T-helper 1 cell treated with Interleukin-12 subunit alpha and Interleukin-12 subunit beta and Interleukin-4 antibody, amounts not matched to agents 30 μg/mL and 1 μg/mL, for 36 hours (primary cell): ENCODE measurements around the gene MS4A8.
"Not testable (repeated sequence)": the region's sequence is repeated elsewhere in the genome, so short reads cannot be mapped to it uniquely, and the experiment has no call there.

Experiments
- H3K27ac Mint-ChIP-seq: one replicate; pipeline ENCODE4 v1.8.0; 2021; ENCODE audit warnings: mild to moderate bottlenecking, mixed read lengths
- H3K27me3 Mint-ChIP-seq: one replicate; pipeline ENCODE4 v1.8.0; 2021; ENCODE audit warnings: low read depth, mixed read lengths
- H3K36me3 Mint-ChIP-seq: one replicate; pipeline ENCODE4 v1.8.0; 2021; ENCODE audit warnings: low read depth, mixed read lengths
- H3K4me1 Mint-ChIP-seq: one replicate; pipeline ENCODE4 v1.8.0; 2021; ENCODE audit warnings: low read depth, mixed read lengths
- H3K4me3 Mint-ChIP-seq: one replicate; pipeline ENCODE4 v1.8.0; 2021; ENCODE audit warnings: mild to moderate bottlenecking, moderate library complexity, mixed read lengths
- H3K9me3 Mint-ChIP-seq: one replicate; pipeline ENCODE4 v1.8.0; 2021; ENCODE audit warnings: mixed read lengths

Gene MS4A8

GRCh38 chr11:60699284-60699691 lies at the start of gene MS4A8:
Gene MS4A8 (plus strand): TSS chr11:60699612. CDS start chr11:60700861, 1,249 bp downstream.
- no peaks in the 10 kb centered on the region for H3K36me3 Mint-ChIP-seq
- H3K27ac Mint-ChIP-seq = no peak within 1 kb of the TSS
- no peaks in the 10 kb centered on the region for H3K27me3 Mint-ChIP-seq
- H3K9me3 Mint-ChIP-seq = no peaks in the 10 kb centered on the region
- no peaks in the 10 kb centered on the region for H3K4me1 Mint-ChIP-seq
- no peak within 1 kb of the TSS for H3K4me3 Mint-ChIP-seq

GRCh38 chr11:60657888-60658287 lies 41.5 kb upstream of the MS4A8 start:
- no peak overlapping the region for H3K4me3 Mint-ChIP-seq
- peaks cover 5% of the 10 kb centered on the region for H3K9me3 Mint-ChIP-seq
- H3K36me3 Mint-ChIP-seq = no peaks in the 10 kb centered on the region
- no peaks in the 10 kb centered on the region for H3K4me1 Mint-ChIP-seq
- H3K27ac Mint-ChIP-seq = no peak overlapping the region
- H3K27me3 Mint-ChIP-seq = peaks cover 3% of the 10 kb centered on the region

GRCh38 chr11:60658409-60658808 lies 41.0 kb upstream of the MS4A8 start:
- Mint-ChIP-seq H3K4me1 (no peaks in the 10 kb centered on the region), H3K27me3 (peaks cover 5% of the 10 kb centered on the region), H3K27ac (no peak overlapping the region), H3K9me3 (no peaks in the 10 kb centered on the region), H3K4me3 (no peak overlapping the region), H3K36me3 (no peaks in the 10 kb centered on the region)

GRCh38 chr11:60672255-60672654 lies 27.2 kb upstream of the MS4A8 start:
- Mint-ChIP-seq H3K9me3 (peaks cover 19% of the 10 kb centered on the region), H3K36me3 (no peaks in the 10 kb centered on the region)

GRCh38 chr11:60678231-60678630 lies 21.2 kb upstream of the MS4A8 start:
- H3K9me3 Mint-ChIP-seq = peaks cover 29% of the 10 kb centered on the region
- not testable (repeated sequence) for H3K27ac Mint-ChIP-seq, H3K27me3 Mint-ChIP-seq, H3K36me3 Mint-ChIP-seq, H3K4me1 Mint-ChIP-seq, H3K4me3 Mint-ChIP-seq

More at GRCh38 chr11:60672255-60672654, 27.2 kb upstream of the MS4A8 start:
- Mint-ChIP-seq H3K4me3 (no peak overlapping the region), H3K27me3 (no peaks in the 10 kb centered on the region), H3K4me1 (no peaks in the 10 kb centered on the region), H3K27ac (no peak overlapping the region)

GRCh38 chr11:60679879-60680278 lies 19.5 kb upstream of the MS4A8 start:
- Mint-ChIP-seq H3K4me1 (no peaks in the 10 kb centered on the region), H3K27ac (no peak overlapping the region), H3K4me3 (no peak overlapping the region), H3K27me3 (peaks cover 4% of the 10 kb centered on the region), H3K9me3 (peaks cover 24% of the 10 kb centered on the region), H3K36me3 (no peaks in the 10 kb centered on the region)

GRCh38 chr11:60680455-60681119 lies 18.8 kb upstream of the MS4A8 start:
- Mint-ChIP-seq H3K4me1 (no peaks in the 10 kb centered on the region), H3K9me3 (peaks cover 24% of the 10 kb centered on the region), H3K36me3 (no peaks in the 10 kb centered on the region), H3K27me3 (peaks cover 4% of the 10 kb centered on the region), H3K4me3 (no peak overlapping the region), H3K27ac (no peak overlapping the region)

- not testable (repeated sequence) for H3K4me1 Mint-ChIP-seq, H3K36me3 Mint-ChIP-seq, H3K9me3 Mint-ChIP-seq, H3K27me3 Mint-ChIP-seq, H3K27ac Mint-ChIP-seq, H3K4me3 Mint-ChIP-seq
These were observed 14.9 kb upstream of the MS4A8 start for GRCh38 chr11:60684541-60684848.

- H3K36me3 Mint-ChIP-seq = no peaks in the 10 kb centered on the region
- peaks cover 5% of the 10 kb centered on the region for H3K27me3 Mint-ChIP-seq
These were observed 7.8 kb upstream of the MS4A8 start for GRCh38 chr11:60691661-60692060.

GRCh38 chr11:60699936-60700335 lies 524 bp downstream of the MS4A8 start:
- Mint-ChIP-seq H3K4me3 (no peak overlapping the region), H3K4me1 (no peaks in the 10 kb centered on the region), H3K36me3 (no peaks in the 10 kb centered on the region), H3K27ac (no peak overlapping the region), H3K27me3 (peaks cover 3% of the 10 kb centered on the region), H3K9me3 (no peaks in the 10 kb centered on the region)

More at GRCh38 chr11:60691661-60692060, 7.8 kb upstream of the MS4A8 start:
- no peaks in the 10 kb centered on the region for H3K4me1 Mint-ChIP-seq
- H3K9me3 Mint-ChIP-seq = no peaks in the 10 kb centered on the region
- no peak overlapping the region for H3K4me3 Mint-ChIP-seq
- no peak overlapping the region for H3K27ac Mint-ChIP-seq

- Mint-ChIP-seq H3K27me3 (peaks cover 3% of the 10 kb centered on the region), H3K36me3 (no peaks in the 10 kb centered on the region), H3K9me3 (no peaks in the 10 kb centered on the region), H3K4me3 (no peak overlapping the region), H3K27ac (no peak overlapping the region), H3K4me1 (no peaks in the 10 kb centered on the region)
These were observed 1.5 kb downstream of the MS4A8 start for GRCh38 chr11:60700689-60701468.

- no peaks in the 10 kb centered on the region for H3K9me3 Mint-ChIP-seq
- peaks cover 3% of the 10 kb centered on the region for H3K27me3 Mint-ChIP-seq
These were observed 2.0 kb downstream of the MS4A8 start for GRCh38 chr11:60701469-60701818.

GRCh38 chr11:60703374-60703773 lies 4.0 kb downstream of the MS4A8 start:
- Mint-ChIP-seq H3K4me1 (no peaks in the 10 kb centered on the region), H3K4me3 (no peak overlapping the region), H3K27me3 (peaks cover 3% of the 10 kb centered on the region), H3K9me3 (no peaks in the 10 kb centered on the region), H3K36me3 (no peaks in the 10 kb centered on the region), H3K27ac (no peak overlapping the region)

More at GRCh38 chr11:60701469-60701818, 2.0 kb downstream of the MS4A8 start:
- H3K4me3 Mint-ChIP-seq = no peak overlapping the region
- H3K4me1 Mint-ChIP-seq = no peaks in the 10 kb centered on the region
- H3K27ac Mint-ChIP-seq = no peak overlapping the region
- no peaks in the 10 kb centered on the region for H3K36me3 Mint-ChIP-seq

- Mint-ChIP-seq H3K4me1 (no peaks in the 10 kb centered on the region), H3K27me3 (peaks cover 3% of the 10 kb centered on the region), H3K27ac (no peak overlapping the region), H3K9me3 (no peaks in the 10 kb centered on the region), H3K36me3 (no peaks in the 10 kb centered on the region), H3K4me3 (no peak overlapping the region)
These were observed 6.5 kb downstream of the MS4A8 start for GRCh38 chr11:60705895-60706294.

- Mint-ChIP-seq H3K9me3 (no peaks in the 10 kb centered on the region), H3K27me3 (peaks cover 3% of the 10 kb centered on the region), H3K27ac (no peak overlapping the region), H3K36me3 (no peaks in the 10 kb centered on the region), H3K4me3 (no peak overlapping the region), H3K4me1 (no peaks in the 10 kb centered on the region)
These were observed 7.5 kb downstream of the MS4A8 start for GRCh38 chr11:60706931-60707330.
